Measurements from ENCODE around the gene MYO10.

GRCh38 chr5:16664368-16664767, 271.7 kb downstream of the MYO10 start:
- TF ChIP-seq CTCF (conservative IDR thresholded peaks at IDR 0.05; ENCODE audit: low read depth, low read length) (no peak), EZH2 (IDR thresholded peaks at IDR 0.05; ENCODE audit: borderline replicate concordance, low read depth, low read length, poor library complexity, severe bottlenecking) (no peak)

Data from A673 (cell line).